ENCODE results near the gene SPSB4. TPM values are rescaled to one million over a fixed set of nuclear protein-coding genes. Genes with fewer than 3 reads are reported as not detected.
A peak's percentile ranks its signal among the peaks of the same experiment; 100 is the strongest.

The SPSB4 gene
- total and polyA plus RNA-seq, 2 of the 8 experiments (the other 6 are each of a cell fraction or from before 2014, with no cell fraction given) = 15.1 to 17.2 TPM

DNA sequence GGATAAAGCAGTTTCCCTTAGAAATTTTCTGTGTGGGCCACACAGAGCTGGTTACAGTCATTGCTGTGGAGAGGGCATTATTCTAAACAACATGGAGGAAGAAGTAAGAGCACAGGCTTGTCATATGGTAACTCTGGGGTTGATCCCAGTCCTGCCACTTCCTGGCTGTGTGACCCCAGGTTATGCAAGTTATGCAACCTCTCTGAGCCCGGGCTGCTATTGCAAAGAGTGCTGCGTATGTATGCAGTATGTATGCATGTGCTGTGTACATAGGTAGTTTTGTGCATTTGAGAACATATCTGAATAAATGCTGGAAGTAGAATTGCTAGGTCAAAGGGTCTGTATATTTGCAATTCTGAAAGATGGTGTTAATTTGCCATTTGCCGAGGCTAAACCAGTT lies 9.2 kb downstream of the SPSB4 start:
- Histone ChIP-seq H3K79me1 (ENCODE audit: low read depth, low read length) (no peaks in the 10 kb centered on the region; the same call in none of the 2 replicates), H2BK12ac (ENCODE audit: low read depth, low read length) (no peak overlapping the region), H2BK20ac (ENCODE audit: low read length) (0 out of 2 replicates have a peak overlapping the region, but pooled peaks have one; percentile 80), H3K56ac (replicated peaks; ENCODE audit: insufficient read length, low read depth, low read length) (no peak overlapping the region), H2BK5ac (ENCODE audit: low read depth, low read length) (no peak overlapping the region), H3K9me3 (ENCODE audit: insufficient read depth in 2 of 2, low read depth in 1 of 2, low read length in 1 of 2) (0 out of 4 replicates have a peak, but pooled peaks cover 0 to 2% of the 10 kb centered on the region in 2 experiments), H4K91ac (replicated peaks; ENCODE audit: insufficient read length, low read length) (no peak overlapping the region), H4K8ac (ENCODE audit: extremely low read depth, insufficient read depth, low read length) (no peak overlapping the region), H3K23ac (ENCODE audit: insufficient read length) (no peak overlapping the region), H2BK15ac (ENCODE audit: low read length) (no peak overlapping the region), H2AK5ac (ENCODE audit: low read depth, low read length) (no peak overlapping the region), H3K14ac (ENCODE audit: insufficient read length) (no peak overlapping the region), H4K5ac (ENCODE audit: insufficient read length, low read depth, low read length) (no peak overlapping the region), H4K20me1 (replicated peaks in 1 of 2; ENCODE audit: control insufficient read depth in 1 of 2, insufficient read depth in 2 of 2, low read length in 2 of 2) (peaks cover 0 to 5% of the 10 kb centered on the region in 2 experiments), H3K79me2 (ENCODE audit: control insufficient read depth in 1 of 2, insufficient read depth in 2 of 2, low read length in 2 of 2) (peaks cover 0 to 19% of the 10 kb centered on the region in 2 experiments; a peak in 2 of 4 replicates), H3K36me3 (ENCODE audit: control insufficient read depth in 2 of 4, insufficient read depth in 4 of 4, low read length in 3 of 4) (no peaks in the 10 kb centered on the region), H3K9ac (replicated peaks in 1 of 4; ENCODE audit: extremely low read depth in 1 of 4, low read depth in 3 of 4, low read length in 3 of 4) (no peak overlapping the region), H3K4ac (replicated peaks; ENCODE audit: insufficient read length, low read depth, low read length) (no peak overlapping the region), H3K18ac (ENCODE audit: extremely low read depth, low read length) (no peak overlapping the region), H3K4me3 (ENCODE audit: extremely low read depth in 1 of 4, insufficient read depth in 2 of 4, low read depth in 3 of 4, low read length in 4 of 4) (no peak overlapping the region), H2AFZ (ENCODE audit: low read length) (no peak overlapping the region), H3K4me2 (ENCODE audit: insufficient read depth in 1 of 2, low read depth in 2 of 2, low read length in 2 of 2) (no peak overlapping the region), H3K4me1 (replicated peaks in 1 of 4; ENCODE audit: control insufficient read depth in 3 of 4, insufficient read depth in 4 of 4, low read length in 3 of 4) (peaks cover 0 to 3% (median 0%) of the 10 kb centered on the region in 4 experiments; a peak in 3 of 7 replicates), H2BK120ac (replicated peaks; ENCODE audit: low read depth, low read length) (no peak overlapping the region), H3K27ac (ENCODE audit: low read depth, low read length) (no peak overlapping the region), H3K27me3 (replicated peaks in 1 of 4; ENCODE audit: control insufficient read depth in 3 of 4, extremely low read depth in 1 of 4, insufficient read depth in 3 of 4, low read length in 3 of 4) (no peaks in the 10 kb centered on the region), H3K23me2 (ENCODE audit: low read depth, low read length) (no peaks in the 10 kb centered on the region)
- POLR2A ChIA-PET (ENCODE audit: partially characterized antibody) = interaction anchor here (1.2 kb wide), 1 partner anchor 9 kb away, joined by 4 read pairs; the partner anchor contains the start of gene SPSB4
- DNase-seq (ENCODE audit: low read depth in 1 of 2, low spot score in 2 of 2) (peak in 1 of 2 experiments; percentile 40), FAIRE-seq (peak; percentile 50)
- 94% methylated on average over 3 of the region's 3 CpGs; no CpG with 5 or more reads in 1 of the 2 experiments for WGBS, 2 experiments (ENCODE audit: extremely low coverage in 1 of 2, insufficient coverage in 1 of 2, insufficient read length in 1 of 2, insufficient replicate concordance in 2 of 2, low coverage in 1 of 2, low lambda C conversion rate in 2 of 2, missing lambda C conversion rate in 1 of 2)
- TF ChIP-seq RNF2 (IDR thresholded peaks at IDR 0.05; ENCODE audit: borderline replicate concordance, low read depth, low read length, missing control alignments, poor library complexity, severe bottlenecking) (no peak), TAF7 (optimal IDR thresholded peaks at IDR 0.05; ENCODE audit: borderline replicate concordance, low read depth, low read length) (no peak), RFX5 (IDR thresholded peaks at IDR 0.05; ENCODE audit: borderline replicate concordance, low read depth, low read length) (no peak), TBP (IDR thresholded peaks at IDR 0.05; ENCODE audit: low read depth, low read length) (no peak), POLR2A (IDR thresholded peaks at IDR 0.05; ENCODE audit: control extremely low read depth in 1 of 2, low read depth in 2 of 2, low read length in 2 of 2) (no peak), CTBP2 (IDR thresholded peaks at IDR 0.05; ENCODE audit: borderline replicate concordance, insufficient read depth, insufficient read length, low read length) (no peak), TAF1 (IDR thresholded peaks at IDR 0.05; ENCODE audit: low read depth, low read length) (no peak), TEAD4 (IDR thresholded peaks at IDR 0.05; ENCODE audit: low read depth, low read length) (no peak), FOSL1 (IDR thresholded peaks at IDR 0.05; ENCODE audit: insufficient read depth, low read depth, low read length) (no peak), CBX8 (IDR thresholded peaks at IDR 0.05; ENCODE audit: borderline replicate concordance, low read depth, low read length) (no peak)
- CTCF ChIA-PET (ENCODE audit: partially characterized antibody) = interaction anchor here (1.0 to 2.1 kb wide), 2 partner anchors 8 to 10 kb away, joined by 4 to 9 read pairs; partner anchors contain the start of gene SPSB4

Measured in H1 (cell line).